ENCODE measurements around the gene ZNF827.

ZNF827 gene

GRCh38 chr4:145760961-145761929 lies 177.4 kb downstream of the ZNF827 start:
- no peaks in the 10 kb centered on the region for H3K4me1 ChIP-seq
- TF ChIP-seq Cebpa-rat (IDR thresholded peaks at IDR 0.05), result no peak
- H3K4me3 ChIP-seq, result no peak overlapping the region
- no peak overlapping the region for H3K4me2 ChIP-seq
- H3K27ac ChIP-seq, result no peak overlapping the region
- peaks cover 61 to 82% (median 72%) of the 10 kb centered on the region in 11 experiments for H3K36me3 ChIP-seq
- H3K9me3 ChIP-seq (replicated peaks in 1 of 11), result no peaks in the 10 kb centered on the region
- H3K27me3 ChIP-seq, result no peaks in the 10 kb centered on the region
- H4K20me1 ChIP-seq, result no peaks in the 10 kb centered on the region; a peak in 1 of 22 replicates
- H3K9ac ChIP-seq, result no peak overlapping the region

GRCh38 chr4:145760176-145760575 lies 178.4 kb downstream of the ZNF827 start:
- no peaks in the 10 kb centered on the region; a peak in 1 of 22 replicates for H4K20me1 ChIP-seq
- H3K36me3 ChIP-seq, result peaks cover 51 to 71% (median 61%) of the 10 kb centered on the region in 11 experiments
- H3K27me3 ChIP-seq, result no peaks in the 10 kb centered on the region

GRCh38 chr4:145757188-145757587 lies 181.4 kb downstream of the ZNF827 start:
- Histone ChIP-seq H4K20me1 (no peaks in the 10 kb centered on the region; a peak in 1 of 22 replicates), H3K9me3 (replicated peaks in 1 of 11) (no peaks in the 10 kb centered on the region), H3K4me1 (no peaks in the 10 kb centered on the region), H3K27ac (no peak overlapping the region), H3K4me3 (no peak overlapping the region), H3K27me3 (no peaks in the 10 kb centered on the region), H3K36me3 (peaks cover 23 to 41% (median 31%) of the 10 kb centered on the region in 11 experiments), H3K9ac (no peak overlapping the region), H3K4me2 (no peak overlapping the region)
- TF ChIP-seq Cebpa-rat (IDR thresholded peaks at IDR 0.05), result no peak

More at GRCh38 chr4:145760176-145760575, 178.4 kb downstream of the ZNF827 start:
- H3K9ac ChIP-seq, result no peak overlapping the region
- H3K4me3 ChIP-seq, result no peak overlapping the region
- H3K9me3 ChIP-seq (replicated peaks in 1 of 11), result no peaks in the 10 kb centered on the region
- no peak overlapping the region for H3K4me2 ChIP-seq
- no peaks in the 10 kb centered on the region for H3K4me1 ChIP-seq
- no peak for TF ChIP-seq Cebpa-rat (IDR thresholded peaks at IDR 0.05)
- no peak overlapping the region for H3K27ac ChIP-seq

GRCh38 chr4:145756244-145756643 lies 182.4 kb downstream of the ZNF827 start:
- H3K9ac ChIP-seq, result no peak overlapping the region
- H4K20me1 ChIP-seq, result no peaks in the 10 kb centered on the region; a peak in 1 of 22 replicates
- H3K27ac ChIP-seq, result no peak overlapping the region
- peaks cover 0 to 7% (median 0%) of the 10 kb centered on the region in 11 experiments; a peak in 4 of 22 replicates for H3K9me3 ChIP-seq (replicated peaks in 1 of 11)
- TF ChIP-seq Cebpa-rat (IDR thresholded peaks at IDR 0.05), result no peak
- peaks cover 16 to 34% (median 23%) of the 10 kb centered on the region in 11 experiments for H3K36me3 ChIP-seq
- no peaks in the 10 kb centered on the region for H3K27me3 ChIP-seq
- no peak overlapping the region for H3K4me2 ChIP-seq
- H3K4me3 ChIP-seq, result no peak overlapping the region
- H3K4me1 ChIP-seq, result no peaks in the 10 kb centered on the region

- Histone ChIP-seq H3K36me3 (peaks cover 11 to 29% (median 19%) of the 10 kb centered on the region in 11 experiments), H3K4me1 (no peaks in the 10 kb centered on the region), H4K20me1 (no peaks in the 10 kb centered on the region; a peak in 1 of 22 replicates), H3K4me3 (no peak overlapping the region), H3K4me2 (no peak overlapping the region), H3K9me3 (replicated peaks in 1 of 11) (peaks cover 0 to 9% (median 0%) of the 10 kb centered on the region in 11 experiments; a peak in 4 of 22 replicates), H3K27ac (no peak overlapping the region), H3K9ac (no peak overlapping the region), H3K27me3 (no peaks in the 10 kb centered on the region)
- no peak for TF ChIP-seq Cebpa-rat (IDR thresholded peaks at IDR 0.05)
Measured at GRCh38 chr4:145755802-145756201, 182.8 kb downstream of the ZNF827 start.

GRCh38 chr4:145743641-145744040 lies 195.0 kb downstream of the ZNF827 start:
- no peaks in the 10 kb centered on the region for H3K4me1 ChIP-seq
- H3K9ac ChIP-seq, result no peak overlapping the region
- peaks cover 0 to 7% (median 0%) of the 10 kb centered on the region in 11 experiments; a peak in 2 of 22 replicates for H3K9me3 ChIP-seq (replicated peaks in 1 of 11)
- H4K20me1 ChIP-seq, result no peaks in the 10 kb centered on the region
- no peak overlapping the region for H3K27ac ChIP-seq
- no peaks in the 10 kb centered on the region for H3K36me3 ChIP-seq
- no peaks in the 10 kb centered on the region for H3K27me3 ChIP-seq
- no peak overlapping the region for H3K4me3 ChIP-seq
- no peak for TF ChIP-seq Cebpa-rat (IDR thresholded peaks at IDR 0.05)
- no peak overlapping the region for H3K4me2 ChIP-seq

- H4K20me1 ChIP-seq, result no peaks in the 10 kb centered on the region
- no peaks in the 10 kb centered on the region for H3K27me3 ChIP-seq
- no peak for TF ChIP-seq Cebpa-rat (IDR thresholded peaks at IDR 0.05)
- no peaks in the 10 kb centered on the region for H3K4me1 ChIP-seq
- H3K27ac ChIP-seq, result no peak overlapping the region
- H3K9ac ChIP-seq, result no peak overlapping the region
- no peak overlapping the region for H3K4me3 ChIP-seq
- H3K36me3 ChIP-seq, result no peaks in the 10 kb centered on the region
- H3K4me2 ChIP-seq, result no peak overlapping the region
- no peaks in the 10 kb centered on the region; a peak in 1 of 22 replicates for H3K9me3 ChIP-seq (replicated peaks in 1 of 11)
Measured at GRCh38 chr4:145740806-145741205, 197.8 kb downstream of the ZNF827 start.

- no peak for TF ChIP-seq Cebpa-rat (IDR thresholded peaks at IDR 0.05)
- Histone ChIP-seq H3K27me3 (no peaks in the 10 kb centered on the region), H3K27ac (no peak overlapping the region), H3K4me1 (no peaks in the 10 kb centered on the region), H3K36me3 (no peaks in the 10 kb centered on the region), H4K20me1 (no peaks in the 10 kb centered on the region), H3K4me2 (no peak overlapping the region), H3K4me3 (no peak overlapping the region), H3K9ac (no peak overlapping the region), H3K9me3 (replicated peaks in 1 of 11) (no peaks in the 10 kb centered on the region)
Measured at GRCh38 chr4:145739845-145740244, 198.8 kb downstream of the ZNF827 start.

- TF ChIP-seq Cebpa-rat (IDR thresholded peaks at IDR 0.05), result no peak
- no peaks in the 10 kb centered on the region for H4K20me1 ChIP-seq
- H3K4me2 ChIP-seq, result no peak overlapping the region
- no peak overlapping the region for H3K9ac ChIP-seq
- H3K9me3 ChIP-seq (replicated peaks in 1 of 11), result no peaks in the 10 kb centered on the region
- H3K4me3 ChIP-seq, result no peak overlapping the region
- no peak overlapping the region for H3K27ac ChIP-seq
- no peaks in the 10 kb centered on the region for H3K36me3 ChIP-seq
- H3K27me3 ChIP-seq, result no peaks in the 10 kb centered on the region
- H3K4me1 ChIP-seq, result peaks cover 0 to 5% (median 0%) of the 10 kb centered on the region in 10 experiments; a peak in 5 of 20 replicates
Measured at GRCh38 chr4:145736241-145736831, 202.3 kb downstream of the ZNF827 start.
